SK-N-SH (cell line): ENCODE data around the gene CMA1. TPM values are rescaled to one million over a fixed set of nuclear protein-coding genes. Genes with fewer than 3 reads are reported as not detected.
"Not testable (repeated sequence)": the region's sequence is repeated elsewhere in the genome, so short reads cannot be mapped to it uniquely, and the experiment has no call there.

Experiments
- CTCF ChIA-PET: fragments of 300-600, 350-600 bp; formaldehyde crosslinking; extraction: SDS; loops from one replicate; lab custom pipeline; 2021; lab: Yijun Ruan, JAX
- POLR2A ChIA-PET: fragments of 350-600 bp; sonication (Branson Sonifier 250); formaldehyde crosslinking; extraction: SDS; loops from one replicate; lab custom pipeline; 2020; ENCODE audit warnings: antibody characterized with exemption, inconsistent platforms; lab: Yijun Ruan, JAX
- DNase-seq: peaks from one replicate; pipeline ENCODE4 v3.0.0; 2012
- H2AFZ ChIP-seq: fragments of 200-600 bp; sonication (generic); 2 replicates; pipeline ENCODE4 v1.8.1; 2016; ENCODE audit warnings: antibody characterized with exemption, mild to moderate bottlenecking, low read depth
- H3F3A ChIP-seq: fragments of 200-600 bp; sonication (generic); replicated peaks from 2 replicates; pipeline ENCODE3; 2016; ENCODE audit warnings: antibody characterized with exemption, mild to moderate bottlenecking; ENCODE audit not compliant: insufficient read depth
- H3K27ac ChIP-seq, 2 experiments: fragments of 200-500 bp in 1 of 2; fragments of 200-600 bp in 1 of 2; sonication (Bioruptor generic) in 1 of 2; sonication (generic), shearing (Covaris generic) in 1 of 2; 2 replicates each; pipeline versions ENCODE4 v1.5.1 to v1.6.1; 2014 to 2016; ENCODE audit warnings: low read depth in 2 of 2, inconsistent platforms in 1 of 2, low read length in 1 of 2, mild to moderate bottlenecking in 1 of 2, mixed read lengths in 1 of 2
- H3K27me3 ChIP-seq: fragments of 200-600 bp; sonication (generic), shearing (Covaris generic); 2 replicates; pipeline ENCODE4 v1.6.1; 2016; ENCODE audit warnings: mixed run types; ENCODE audit not compliant: insufficient read depth
- H3K36me3 ChIP-seq, 2 experiments: fragments of 200-500 bp in 1 of 2; fragments of 200-600 bp in 1 of 2; sonication (Bioruptor generic) in 1 of 2; sonication (generic) in 1 of 2; replicated peaks in 1 of 2; 2 replicates each; pipeline versions ENCODE3 to v1.5.1; 2014 to 2016; ENCODE audit warnings: low read length in 1 of 2, mild to moderate bottlenecking in 1 of 2; ENCODE audit not compliant: insufficient read depth in 2 of 2, control insufficient read depth in 1 of 2
- H3K4me1 ChIP-seq, 2 experiments: fragments of 200-500 bp in 1 of 2; fragments of 200-600 bp in 1 of 2; sonication (Bioruptor generic) in 1 of 2; sonication (generic), shearing (Covaris generic) in 1 of 2; 2 replicates each; pipeline versions ENCODE4 v1.5.1 to v1.6.1; 2014 to 2016; ENCODE audit warnings: low read depth in 1 of 2, low read length in 1 of 2, mixed run types in 1 of 2; ENCODE audit not compliant: insufficient read depth in 2 of 2, control insufficient read depth in 1 of 2
- H3K4me2 ChIP-seq: fragments of 200-600 bp; sonication (generic), shearing (Covaris generic); 2 replicates; pipeline ENCODE4 v1.6.1; 2017; ENCODE audit warnings: mixed run types
- H3K4me3 ChIP-seq, 2 experiments: fragments of 200-500 bp in 1 of 2; fragments of 200-600 bp in 1 of 2; sonication (Bioruptor generic) in 1 of 2; sonication (generic), shearing (Covaris generic) in 1 of 2; 2 replicates each; pipeline versions ENCODE4 v1.5.1 to v1.8.1; 2014 to 2016; ENCODE audit warnings: low read depth in 2 of 2, inconsistent platforms in 1 of 2, low read length in 1 of 2, mild to moderate bottlenecking in 1 of 2, mixed read lengths in 1 of 2, moderate library complexity in 1 of 2
- H3K79me2 ChIP-seq: fragments of 200-600 bp; sonication (generic); 2 replicates; pipeline ENCODE4 v1.8.1; 2017; ENCODE audit warnings: mild to moderate bottlenecking; ENCODE audit not compliant: insufficient read depth
- H3K9ac ChIP-seq: fragments of 200-600 bp; sonication (generic); 2 replicates; pipeline ENCODE4 v1.6.1; 2017; ENCODE audit warnings: mixed run types
- H3K9me2 ChIP-seq: fragments of 200-600 bp; sonication (generic); 2 replicates; pipeline ENCODE4 v1.6.1; 2017; ENCODE audit warnings: mixed run types
- H3K9me3 ChIP-seq: fragments of 200-600 bp; sonication (generic); 2 replicates; pipeline ENCODE4 v1.6.1; 2017; ENCODE audit warnings: mixed run types, mild to moderate bottlenecking, moderate library complexity
- H4K20me1 ChIP-seq: fragments of 200-600 bp; sonication (generic); 2 replicates; pipeline ENCODE4 v1.6.1; 2017; ENCODE audit warnings: mild to moderate bottlenecking, mixed run types; ENCODE audit not compliant: insufficient read depth
- ELF1 ChIP-seq: IDR thresholded peaks from 2 replicates; pipeline ENCODE4 v1.4.0; 2012
- EZH2phosphoT487 ChIP-seq: fragments of 200-600 bp; sonication (generic); IDR thresholded peaks from 2 replicates; pipeline ENCODE4 v1.6.1; 2017; ENCODE audit warnings: low read depth, mixed run types, mild to moderate bottlenecking, antibody characterized with exemption, moderate library complexity, borderline replicate concordance
- JUND ChIP-seq: IDR thresholded peaks from 2 replicates; pipeline ENCODE4 v1.4.0; 2012
- MAX ChIP-seq: IDR thresholded peaks from 2 replicates; pipeline ENCODE4 v1.4.0; 2012; ENCODE audit warnings: low read depth
- MEF2A ChIP-seq: IDR thresholded peaks from 2 replicates; pipeline ENCODE4 v1.4.0; 2012; ENCODE audit warnings: low read depth, borderline replicate concordance
- MXI1 ChIP-seq: IDR thresholded peaks from 2 replicates; pipeline ENCODE4 v1.6.1; 2012; ENCODE audit warnings: mild to moderate bottlenecking, low read depth, low read length, improper control_type of control experiment
- NFIC ChIP-seq: IDR thresholded peaks from 2 replicates; pipeline ENCODE4 v1.4.0; 2012; ENCODE audit warnings: borderline replicate concordance
- NRF1 ChIP-seq: IDR thresholded peaks from 2 replicates; pipeline ENCODE4 v1.6.1; 2012; ENCODE audit warnings: low read depth, mild to moderate bottlenecking, low read length
- POLR2AphosphoS5 ChIP-seq: IDR thresholded peaks from 2 replicates; pipeline ENCODE4 v1.6.1; 2012; ENCODE audit warnings: low read depth, low read length
- RAD21 ChIP-seq: IDR thresholded peaks from 2 replicates; pipeline ENCODE4 v1.6.1; 2012; ENCODE audit warnings: mild to moderate bottlenecking, low read length
- RXRA ChIP-seq: IDR thresholded peaks from 2 replicates; pipeline ENCODE4 v1.4.0; 2012; ENCODE audit warnings: low read depth, mild to moderate bottlenecking, borderline replicate concordance
- SIN3A ChIP-seq: IDR thresholded peaks from 2 replicates; pipeline ENCODE4 v1.6.1; 2012; ENCODE audit warnings: low read depth, mild to moderate bottlenecking, low read length, moderate library complexity, borderline replicate concordance
- SMC3 ChIP-seq: IDR thresholded peaks from 2 replicates; pipeline ENCODE4 v1.6.1; 2012; ENCODE audit warnings: low read depth, low read length, improper control_type of control experiment
- TEAD4 ChIP-seq: IDR thresholded peaks from 2 replicates; pipeline ENCODE4 v1.4.0; 2012; ENCODE audit warnings: mild to moderate bottlenecking, borderline replicate concordance; ENCODE audit not compliant: insufficient read depth
- WGBS: methylation state at CpG from one replicate; pipeline ENCODE4 v1.1.6; 2017; ENCODE audit warnings: low lambda C conversion rate; 5-methylcytosine and 5-hydroxymethylcytosine counted together
- polyA plus RNA-seq, 3 experiments: library from polyadenylated mRNA; depleted of rRNA; stranded (reverse); fragments of >200 nt; gene quantifications; 2 replicates each; pipeline ENCODE4 v1.2.3, GENCODE V29; 2012
- TF ChIP-seq, protein P1 (sequence below): fragments of 150-350 bp; IDR thresholded peaks from 2 replicates; pipeline ENCODE4 v1.6.1; 2016; ENCODE audit warnings: mild to moderate bottlenecking, low read depth, low read length
- TF ChIP-seq, protein P2 (sequence below): fragments of 200-600 bp; sonication (generic); IDR thresholded peaks from 2 replicates; pipeline ENCODE4 v1.6.1; 2017; ENCODE audit warnings: antibody characterized with exemption, mild to moderate bottlenecking, moderate library complexity
- TF ChIP-seq, protein P3 (sequence below): IDR thresholded peaks from 2 replicates; pipeline ENCODE4 v1.4.0; 2012; ENCODE audit warnings: low read depth, borderline replicate concordance

CMA1 gene
- polyA plus RNA-seq, 1 of the 3 experiments (the other 2 are of a cell fraction): not detected

DNA sequence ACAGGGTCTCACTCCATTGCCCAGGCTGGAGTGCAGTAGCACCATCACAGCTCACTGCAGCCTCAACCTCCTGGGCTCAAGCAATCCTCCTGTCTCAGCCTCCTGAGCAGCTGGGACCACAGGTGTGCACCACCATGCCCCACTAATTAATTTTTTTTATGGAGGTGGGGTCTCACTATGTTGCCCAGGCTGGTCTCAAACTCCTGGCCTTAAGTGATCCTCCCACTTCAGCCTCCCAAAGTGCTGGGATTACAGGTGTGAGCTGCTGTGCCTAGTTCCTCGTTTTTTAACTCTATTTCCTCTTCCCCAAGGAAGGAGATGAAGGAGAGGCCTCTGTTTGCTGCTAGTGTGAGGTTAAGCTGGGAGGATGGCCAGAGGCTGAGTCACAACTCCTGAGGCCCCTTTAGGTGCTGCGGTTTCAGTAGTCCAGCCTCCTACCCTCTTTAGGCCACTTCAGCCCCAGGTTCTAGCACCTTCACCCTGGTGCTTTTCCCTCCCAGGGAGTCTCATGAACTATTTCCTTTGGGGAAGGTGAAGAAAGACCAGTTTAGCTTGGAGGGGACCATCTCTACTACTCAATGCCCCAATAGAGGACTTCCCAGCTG lies 25.3 kb downstream of the CMA1 start:
- H3K9ac ChIP-seq, H3K79me2 ChIP-seq, H2AFZ ChIP-seq, H3F3A ChIP-seq, H3K27me3 ChIP-seq, DNase-seq, H3K9me2 ChIP-seq, H3K4me3 ChIP-seq, H3K27ac ChIP-seq, POLR2A ChIA-PET, H3K4me2 ChIP-seq, H3K4me1 ChIP-seq, H4K20me1 ChIP-seq, H3K9me3 ChIP-seq, H3K36me3 ChIP-seq: not testable (repeated sequence)
- WGBS: 40% methylated on average over 2 of the region's 2 CpGs
- CTCF ChIA-PET: interaction anchor here (1.6 to 1.7 kb wide), 2 partner anchors 42 to 199 kb away, joined by 3 to 4 read pairs; no protein-coding TSS in a partner anchor

- no peaks in the 10 kb centered on the region for H3K9me2 ChIP-seq
- no peak overlapping the region for H3K9ac ChIP-seq
- POLR2A ChIA-PET: no interaction called here
- peak; percentile 77 for DNase-seq
- H3K79me2 ChIP-seq: no peaks in the 10 kb centered on the region
- H3F3A ChIP-seq: no peaks in the 10 kb centered on the region
- no peaks in the 10 kb centered on the region for H3K36me3 ChIP-seq
- H2AFZ ChIP-seq: no peak overlapping the region; the same call in 1 of the 2 replicates
- H4K20me1 ChIP-seq: no peaks in the 10 kb centered on the region
- no peak overlapping the region for H3K4me2 ChIP-seq
- 38% methylated on average over 18 of the region's 23 CpGs for WGBS
- TF ChIP-seq SIN3A (no peak), EZH2phosphoT487 (no peak), SMC3 (peak; percentile 26; the same call in 1 of the 2 replicates), ELF1 (no peak), NRF1 (no peak), POLR2AphosphoS5 (no peak), TEAD4 (no peak), MXI1 (no peak), RAD21 (peak; percentile 57), NFIC (no peak), MAX (no peak), JUND (no peak), MEF2A (no peak), RXRA (no peak)
- TF ChIP-seq, protein P1, sequence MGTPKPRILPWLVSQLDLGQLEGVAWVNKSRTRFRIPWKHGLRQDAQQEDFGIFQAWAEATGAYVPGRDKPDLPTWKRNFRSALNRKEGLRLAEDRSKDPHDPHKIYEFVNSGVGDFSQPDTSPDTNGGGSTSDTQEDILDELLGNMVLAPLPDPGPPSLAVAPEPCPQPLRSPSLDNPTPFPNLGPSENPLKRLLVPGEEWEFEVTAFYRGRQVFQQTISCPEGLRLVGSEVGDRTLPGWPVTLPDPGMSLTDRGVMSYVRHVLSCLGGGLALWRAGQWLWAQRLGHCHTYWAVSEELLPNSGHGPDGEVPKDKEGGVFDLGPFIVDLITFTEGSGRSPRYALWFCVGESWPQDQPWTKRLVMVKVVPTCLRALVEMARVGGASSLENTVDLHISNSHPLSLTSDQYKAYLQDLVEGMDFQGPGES: no peak
- TF ChIP-seq, protein P2, sequence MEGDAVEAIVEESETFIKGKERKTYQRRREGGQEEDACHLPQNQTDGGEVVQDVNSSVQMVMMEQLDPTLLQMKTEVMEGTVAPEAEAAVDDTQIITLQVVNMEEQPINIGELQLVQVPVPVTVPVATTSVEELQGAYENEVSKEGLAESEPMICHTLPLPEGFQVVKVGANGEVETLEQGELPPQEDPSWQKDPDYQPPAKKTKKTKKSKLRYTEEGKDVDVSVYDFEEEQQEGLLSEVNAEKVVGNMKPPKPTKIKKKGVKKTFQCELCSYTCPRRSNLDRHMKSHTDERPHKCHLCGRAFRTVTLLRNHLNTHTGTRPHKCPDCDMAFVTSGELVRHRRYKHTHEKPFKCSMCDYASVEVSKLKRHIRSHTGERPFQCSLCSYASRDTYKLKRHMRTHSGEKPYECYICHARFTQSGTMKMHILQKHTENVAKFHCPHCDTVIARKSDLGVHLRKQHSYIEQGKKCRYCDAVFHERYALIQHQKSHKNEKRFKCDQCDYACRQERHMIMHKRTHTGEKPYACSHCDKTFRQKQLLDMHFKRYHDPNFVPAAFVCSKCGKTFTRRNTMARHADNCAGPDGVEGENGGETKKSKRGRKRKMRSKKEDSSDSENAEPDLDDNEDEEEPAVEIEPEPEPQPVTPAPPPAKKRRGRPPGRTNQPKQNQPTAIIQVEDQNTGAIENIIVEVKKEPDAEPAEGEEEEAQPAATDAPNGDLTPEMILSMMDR: peak; percentile 59
- TF ChIP-seq, protein P3, sequence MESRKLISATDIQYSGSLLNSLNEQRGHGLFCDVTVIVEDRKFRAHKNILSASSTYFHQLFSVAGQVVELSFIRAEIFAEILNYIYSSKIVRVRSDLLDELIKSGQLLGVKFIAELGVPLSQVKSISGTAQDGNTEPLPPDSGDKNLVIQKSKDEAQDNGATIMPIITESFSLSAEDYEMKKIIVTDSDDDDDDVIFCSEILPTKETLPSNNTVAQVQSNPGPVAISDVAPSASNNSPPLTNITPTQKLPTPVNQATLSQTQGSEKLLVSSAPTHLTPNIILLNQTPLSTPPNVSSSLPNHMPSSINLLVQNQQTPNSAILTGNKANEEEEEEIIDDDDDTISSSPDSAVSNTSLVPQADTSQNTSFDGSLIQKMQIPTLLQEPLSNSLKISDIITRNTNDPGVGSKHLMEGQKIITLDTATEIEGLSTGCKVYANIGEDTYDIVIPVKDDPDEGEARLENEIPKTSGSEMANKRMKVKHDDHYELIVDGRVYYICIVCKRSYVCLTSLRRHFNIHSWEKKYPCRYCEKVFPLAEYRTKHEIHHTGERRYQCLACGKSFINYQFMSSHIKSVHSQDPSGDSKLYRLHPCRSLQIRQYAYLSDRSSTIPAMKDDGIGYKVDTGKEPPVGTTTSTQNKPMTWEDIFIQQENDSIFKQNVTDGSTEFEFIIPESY: no peak
- TF ChIP-seq, all 33 proteins: peak for 3
- no peak overlapping the region for H3K27ac ChIP-seq
- H3K4me1 ChIP-seq: no peaks in the 10 kb centered on the region; a peak in 1 of 4 replicates
- no peaks in the 10 kb centered on the region for H3K27me3 ChIP-seq
- no peak overlapping the region for H3K4me3 ChIP-seq
- H3K9me3 ChIP-seq: no peaks in the 10 kb centered on the region
- CTCF ChIA-PET: interaction anchor here (1.0 to 1.5 kb wide), 4 partner anchors 8 to 24 kb away, joined by 3 to 5 read pairs (median 4); no protein-coding TSS in a partner anchor
Observed at GRCh38 chr14:24481622-24482324, 26.3 kb downstream of the CMA1 start.

GRCh38 chr14:24479999-24480398 lies 28.1 kb downstream of the CMA1 start:
- H3K79me2 ChIP-seq, H3F3A ChIP-seq, H3K4me1 ChIP-seq, H3K27me3 ChIP-seq, DNase-seq, H3K9me2 ChIP-seq, H3K27ac ChIP-seq, H3K36me3 ChIP-seq, POLR2A ChIA-PET, H3K9ac ChIP-seq, H3K4me3 ChIP-seq, H3K4me2 ChIP-seq, CTCF ChIA-PET, H2AFZ ChIP-seq, H3K9me3 ChIP-seq, H4K20me1 ChIP-seq: not testable (repeated sequence)
- WGBS: 0% methylated on average over 1 of the region's 1 CpG
